GM18868 (cell line): ENCODE measurements around the gene STIM2.
"Not testable (repeated sequence)": the region's sequence is repeated elsewhere in the genome, so short reads cannot be mapped to it uniquely, and the experiment has no call there.

Source experiments
- ATAC-seq: cut with Tn5 transposase; IDR thresholded peaks from one replicate; pipeline ENCODE4 v1.9.1; 2021; ENCODE audit warnings: mild to moderate bottlenecking, moderate library complexity; ENCODE audit not compliant: unreplicated experiment

STIM2 gene

DNA sequence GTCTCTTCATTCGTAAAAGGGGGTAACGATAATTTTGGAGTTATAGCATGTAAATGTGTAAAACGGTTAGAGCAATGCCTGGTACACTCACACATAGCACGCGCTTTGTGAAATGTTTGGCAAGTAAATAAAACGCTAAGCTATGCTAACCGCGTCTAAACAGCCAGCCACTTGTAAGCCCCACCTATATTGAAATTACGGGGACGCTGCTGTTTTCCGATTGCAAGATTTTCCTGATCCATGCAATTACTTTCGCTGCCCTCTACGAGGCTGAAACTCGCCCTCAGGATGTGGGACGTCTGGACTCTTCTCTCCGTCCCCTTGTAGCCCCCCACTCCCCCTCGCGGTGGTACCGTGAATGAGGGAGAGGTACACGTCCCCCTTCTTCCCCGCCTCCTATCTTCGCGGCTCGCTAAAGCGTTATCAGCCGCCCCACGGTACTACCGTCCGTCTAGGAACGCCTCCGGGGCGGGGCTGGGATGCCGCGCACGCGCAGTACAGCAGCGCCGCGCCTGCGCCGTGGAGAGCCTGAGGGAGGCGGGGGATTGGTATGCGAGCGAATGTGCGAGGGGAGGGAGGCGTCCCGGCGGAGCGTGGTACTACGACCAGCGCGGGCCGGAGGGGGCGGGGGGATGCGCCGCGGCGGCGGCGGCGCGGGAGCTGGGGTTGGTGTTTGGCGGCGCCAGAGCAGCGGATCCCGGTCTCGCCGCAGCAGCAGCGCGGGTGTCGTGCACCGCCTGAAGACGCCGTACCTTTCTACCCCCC, at the start of gene STIM2:
Gene STIM2, plus strand, starts transcription at position 685 of the 765 bp plus-strand sequence.
- peak; percentile 54 for ATAC-seq

DNA sequence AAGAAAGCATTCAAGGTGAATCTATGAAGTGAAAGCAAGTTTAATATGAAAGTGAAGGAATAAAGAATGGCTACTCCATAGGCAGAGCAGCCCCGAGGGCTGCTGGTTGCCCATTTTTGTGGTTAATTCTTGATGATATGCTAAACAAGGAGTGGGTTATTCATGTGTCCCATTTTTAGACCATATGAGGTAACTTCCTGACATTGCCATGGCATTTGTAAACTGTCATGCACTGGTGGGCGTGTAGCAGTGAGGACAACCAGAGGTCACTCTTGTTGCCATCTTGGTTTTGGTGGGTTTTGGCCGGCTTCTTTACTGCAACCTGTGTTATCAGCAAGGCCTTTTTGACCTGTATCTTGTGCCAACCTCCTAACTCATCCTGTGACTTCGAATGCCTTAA, 49.1 kb upstream of the STIM2 start:
- not testable (repeated sequence) for ATAC-seq

DNA sequence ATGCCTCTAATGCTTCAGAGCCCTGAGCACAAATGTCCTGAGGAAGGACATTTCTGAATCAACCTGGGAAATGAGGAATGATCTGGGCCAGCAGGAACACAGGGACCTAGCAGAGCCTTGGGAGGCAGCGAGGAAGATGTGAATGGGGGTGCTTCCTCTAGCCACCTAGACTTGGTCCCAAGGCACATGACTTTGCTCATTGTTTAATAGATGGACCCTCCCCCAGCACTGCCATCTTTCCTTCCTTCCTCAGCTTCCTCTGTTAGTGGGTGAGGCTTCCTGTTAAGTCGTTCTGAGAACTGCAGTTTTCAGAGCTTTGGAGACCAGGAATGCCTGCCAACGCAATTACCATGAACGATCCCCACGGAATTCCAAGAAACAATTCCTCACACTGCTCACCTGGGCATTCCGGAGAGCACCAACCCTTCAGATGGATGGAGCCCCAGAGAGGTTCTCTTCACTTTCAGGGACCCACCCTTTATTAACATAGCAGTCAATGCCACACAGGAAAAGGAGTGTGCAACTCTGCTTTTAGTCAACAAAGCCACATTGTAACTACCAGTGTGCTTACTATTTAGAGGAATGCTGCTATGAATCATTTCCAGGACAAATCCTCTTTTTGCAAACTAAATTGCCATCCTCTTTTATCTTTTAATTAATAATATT, 48.5 kb upstream of the STIM2 start:
- ATAC-seq, result no peak

DNA sequence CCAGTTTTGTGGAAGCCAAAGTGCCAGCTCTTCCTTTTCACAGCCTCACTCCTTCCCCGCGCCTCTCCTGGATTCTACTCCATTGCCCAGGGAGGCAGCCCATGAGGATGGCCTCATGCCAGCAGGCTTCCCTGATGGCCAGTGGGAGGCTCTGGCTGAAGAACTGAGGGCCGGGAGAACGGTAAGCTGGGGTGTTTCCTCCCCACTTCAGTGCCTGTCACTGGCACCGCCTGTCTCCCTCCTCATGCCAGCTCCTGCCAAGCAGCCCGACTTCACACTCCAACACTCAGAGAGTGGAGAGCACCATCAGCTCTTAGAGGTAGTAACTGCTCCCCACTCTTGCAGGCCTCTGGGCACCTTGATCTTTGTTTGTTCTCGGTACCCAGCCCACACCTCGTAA, 46.9 kb upstream of the STIM2 start:
- ATAC-seq, result no peak

DNA sequence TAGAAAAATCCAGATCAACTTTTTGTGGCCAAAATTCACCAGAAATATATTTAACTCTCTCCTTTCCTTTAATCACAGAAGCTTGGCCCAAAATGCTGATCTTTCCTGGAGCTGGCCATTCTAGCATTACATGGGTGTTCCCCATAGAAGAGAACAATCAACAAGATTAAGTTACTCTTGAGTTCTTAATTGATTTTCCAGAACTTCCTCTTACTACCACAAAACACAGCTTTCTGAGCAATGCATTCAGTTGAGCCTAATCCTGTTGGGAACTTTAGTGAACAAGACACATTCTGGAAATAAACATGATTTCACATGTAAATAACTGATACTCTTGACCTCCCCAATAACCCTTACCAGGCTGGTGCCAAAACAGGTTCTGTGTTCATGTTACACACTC, 45.4 kb upstream of the STIM2 start:
- ATAC-seq, result no peak

DNA sequence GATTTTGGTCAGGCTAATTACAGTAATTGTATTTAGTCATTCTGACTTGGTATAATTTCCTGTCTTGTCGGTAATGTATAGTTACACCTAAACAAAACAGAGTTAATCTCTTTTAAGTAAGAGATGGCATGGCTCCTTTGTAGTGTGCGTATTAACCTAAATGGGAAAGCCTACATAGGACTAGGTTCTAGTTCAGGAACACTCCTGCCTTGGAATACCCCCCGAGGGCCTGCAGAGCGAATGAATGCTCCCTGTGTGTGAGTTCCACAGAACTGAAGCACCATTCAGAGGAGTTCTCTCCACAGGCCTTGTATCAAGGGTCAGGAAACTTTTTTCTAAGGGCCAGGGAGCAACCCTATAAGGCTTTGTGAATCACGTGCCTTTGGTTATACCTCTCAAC, 44.9 kb upstream of the STIM2 start:
- ATAC-seq, result no peak

DNA sequence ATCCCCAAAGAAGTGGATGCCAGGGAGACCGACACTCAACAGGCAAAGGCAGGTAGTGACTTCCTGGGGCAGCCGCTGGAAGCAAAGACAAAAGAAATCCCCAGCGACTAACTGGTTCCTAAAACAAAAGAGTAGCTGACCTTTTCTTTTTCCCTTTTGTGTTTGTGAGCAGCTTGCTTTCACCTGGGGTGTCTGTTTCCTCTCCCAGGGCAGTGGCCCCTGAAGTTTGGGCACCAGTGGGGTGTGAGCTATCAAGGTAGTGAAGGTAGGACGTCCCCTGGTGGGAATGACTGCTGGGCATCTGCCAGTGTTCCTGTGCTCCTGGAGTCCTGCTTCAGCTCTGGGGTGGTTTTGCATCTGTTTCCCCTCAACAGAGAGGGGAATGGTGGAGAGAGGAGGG, 41.6 kb upstream of the STIM2 start:
- peak; percentile 9 for ATAC-seq

DNA sequence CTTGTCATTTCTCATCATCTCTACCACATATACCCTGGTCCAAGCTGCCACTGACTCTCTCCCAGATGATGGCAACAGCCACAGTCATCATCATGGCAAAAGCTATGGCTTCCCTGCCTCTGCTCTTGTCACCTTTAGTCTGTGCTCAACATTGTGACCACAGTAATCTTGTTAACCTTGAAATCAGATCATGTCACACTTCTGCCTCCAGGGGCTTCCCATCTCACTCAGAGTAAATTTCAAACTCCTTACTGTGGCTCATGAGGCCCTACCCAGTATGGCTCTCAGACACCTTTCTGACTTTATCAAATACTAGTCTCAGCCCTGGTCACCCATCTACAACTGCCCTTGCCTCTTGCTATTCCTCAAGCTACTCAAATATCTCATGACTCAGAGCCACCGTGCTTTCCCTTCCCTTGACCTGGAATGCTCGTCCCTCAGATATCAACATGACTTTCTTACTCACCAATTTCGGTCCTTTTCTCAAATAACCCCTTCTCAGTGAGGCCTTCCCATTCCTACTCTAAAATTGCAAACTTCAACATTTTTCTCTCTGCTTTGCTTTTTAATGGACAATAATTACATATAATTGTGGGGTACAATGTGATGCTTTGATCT, 41.1 kb upstream of the STIM2 start:
- ATAC-seq, result peak; percentile 60

DNA sequence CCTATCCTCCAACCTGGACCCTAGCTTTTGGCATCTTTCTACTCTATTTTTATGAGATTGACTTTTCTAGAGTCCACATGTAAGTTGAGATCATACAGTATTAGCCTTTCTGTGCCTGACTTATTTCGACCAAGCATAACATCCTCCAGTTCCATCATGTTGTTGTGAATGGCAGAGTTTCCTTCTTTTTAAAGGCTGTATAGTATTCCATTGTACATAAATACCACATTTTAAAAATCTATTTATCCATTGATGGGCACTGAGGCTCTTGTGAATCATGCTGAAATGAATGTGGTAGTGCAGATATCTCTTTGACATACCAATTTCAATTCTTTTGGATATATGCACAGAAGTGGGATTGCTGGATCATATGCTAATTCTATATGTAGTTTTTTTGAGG, 40.3 kb upstream of the STIM2 start:
- no peak for ATAC-seq

DNA sequence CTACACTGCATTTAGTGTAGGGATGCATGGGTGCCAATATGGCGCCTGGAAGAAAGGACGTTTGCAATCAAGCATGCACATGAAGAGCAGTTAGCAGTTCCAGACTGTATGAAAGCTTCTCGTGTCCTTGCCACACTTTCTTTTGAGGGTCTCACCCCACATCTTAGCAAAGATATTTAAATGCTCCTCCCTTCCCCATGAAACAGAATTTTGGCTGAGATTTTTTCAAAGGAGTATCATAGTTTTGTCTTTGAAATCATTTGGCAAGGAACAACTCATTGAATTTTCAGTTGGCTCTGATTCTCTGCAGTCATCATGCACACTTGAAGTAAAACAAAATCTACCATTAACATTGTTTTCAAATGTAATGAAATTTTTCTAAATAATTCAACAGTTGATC, 39.6 kb upstream of the STIM2 start:
- no peak for ATAC-seq

DNA sequence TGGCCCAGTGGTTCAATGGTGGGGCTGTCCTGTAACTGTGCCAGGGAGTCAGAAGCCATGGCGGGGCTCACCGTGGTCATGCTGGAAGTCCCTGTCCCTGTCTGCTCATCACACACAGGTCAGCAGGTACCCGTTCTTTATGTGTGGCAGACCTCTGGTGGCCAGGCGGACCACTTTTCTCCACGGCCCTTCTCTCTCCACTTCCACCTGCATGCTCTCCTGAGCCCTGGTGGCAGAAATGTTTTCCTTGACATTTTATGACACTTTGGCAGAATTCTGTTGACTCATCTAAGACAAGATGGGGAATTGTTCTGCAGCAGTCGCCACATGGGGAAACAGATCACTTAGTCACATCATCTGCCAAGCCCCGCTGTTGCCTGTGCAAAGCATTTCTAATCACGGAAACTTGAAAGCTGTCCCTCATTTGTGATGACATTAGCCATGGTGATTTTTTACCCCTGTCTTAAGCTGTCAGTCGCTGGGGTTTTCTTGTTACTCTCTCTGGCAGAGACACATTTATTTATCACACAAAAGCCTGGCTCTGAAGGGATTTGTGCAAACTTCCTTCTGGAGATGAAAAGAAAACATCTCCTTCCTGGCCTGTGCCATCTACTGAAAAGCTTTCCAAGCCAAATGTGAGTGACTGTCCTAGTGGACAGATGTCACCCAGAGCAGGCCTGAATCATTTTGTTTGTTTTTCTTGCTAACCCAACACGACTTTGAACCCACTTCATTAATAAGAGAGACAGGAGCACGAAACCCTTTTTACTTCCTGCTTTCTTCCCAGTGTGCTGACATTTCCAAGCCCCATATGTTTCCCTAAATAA, 38.8 kb upstream of the STIM2 start:
- no peak for ATAC-seq

DNA sequence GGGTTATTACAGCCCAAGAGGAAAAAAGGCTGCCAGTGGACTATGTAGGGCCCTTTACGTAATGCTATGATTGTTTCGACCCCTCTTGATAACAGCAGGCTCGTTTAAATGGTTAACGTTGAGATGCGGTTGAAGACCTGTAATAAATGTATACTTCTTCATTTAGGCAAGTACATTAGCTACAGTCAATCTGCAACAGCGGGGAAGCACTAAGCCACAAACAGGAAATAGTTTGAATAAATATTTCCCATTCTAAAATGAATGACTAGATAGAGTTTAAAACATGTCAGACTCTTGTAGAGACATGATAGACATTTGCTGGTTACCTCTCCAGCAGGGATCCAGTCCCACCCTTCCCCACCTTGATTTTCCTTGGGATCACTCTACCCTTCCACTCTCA, 38.1 kb upstream of the STIM2 start:
- peak; percentile 35 for ATAC-seq

DNA sequence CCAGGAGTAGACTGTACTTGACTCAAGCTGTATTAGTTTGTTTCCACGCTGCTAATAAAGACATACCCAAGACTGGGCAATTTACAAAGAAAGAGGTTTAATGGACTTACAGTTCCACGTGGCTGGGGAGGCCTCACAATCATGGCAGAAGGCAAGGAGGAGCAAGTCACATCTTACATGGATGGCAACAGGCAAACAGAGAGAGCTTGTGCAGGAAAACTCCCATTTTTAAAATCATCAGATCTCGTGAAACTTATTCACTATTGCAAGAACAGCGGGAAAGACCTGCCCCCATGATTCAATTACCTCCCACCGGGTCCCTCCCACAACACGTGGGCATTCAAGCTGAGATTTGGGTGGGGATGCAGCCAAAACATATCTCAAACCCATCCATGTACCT, 37.7 kb upstream of the STIM2 start:
- not testable (repeated sequence) for ATAC-seq

DNA sequence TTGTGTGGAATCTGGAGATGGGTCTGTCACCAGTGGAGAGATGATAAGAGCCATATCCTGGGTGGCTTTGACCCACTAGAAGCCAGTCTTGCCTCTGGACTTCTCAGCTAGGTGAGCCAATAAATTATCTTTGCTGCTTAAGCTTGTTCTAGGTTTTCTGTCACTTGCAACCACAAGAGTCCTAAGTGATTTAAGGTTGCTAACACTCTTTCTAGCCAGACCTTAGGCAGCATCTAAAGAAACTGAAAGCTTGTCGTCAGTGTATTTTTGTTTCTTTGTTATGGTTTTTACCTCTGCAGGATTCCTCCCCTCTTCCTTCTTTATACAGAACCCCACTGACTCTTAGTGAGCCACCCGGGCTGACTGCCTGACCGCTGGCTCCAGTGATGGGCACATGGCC, 37.1 kb upstream of the STIM2 start:
- no peak for ATAC-seq

DNA sequence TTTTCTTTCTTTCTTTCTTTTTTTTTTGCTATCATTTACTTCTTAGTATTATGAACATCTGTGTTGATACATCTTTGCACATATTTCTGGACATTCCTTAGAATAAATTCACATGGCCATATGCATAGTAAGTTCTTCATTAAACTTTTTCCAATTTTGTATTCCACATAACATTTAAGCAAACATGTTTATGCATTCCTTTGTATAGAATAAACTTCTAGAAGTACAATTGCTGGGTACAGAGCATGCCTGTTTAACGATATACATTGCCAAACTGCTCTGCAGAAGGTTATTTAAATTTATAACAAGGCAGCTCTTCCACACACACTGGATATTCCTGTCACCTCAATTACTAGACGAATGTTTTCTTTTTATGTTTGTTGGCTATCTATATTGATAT, 36.0 kb upstream of the STIM2 start:
- ATAC-seq, result no peak

DNA sequence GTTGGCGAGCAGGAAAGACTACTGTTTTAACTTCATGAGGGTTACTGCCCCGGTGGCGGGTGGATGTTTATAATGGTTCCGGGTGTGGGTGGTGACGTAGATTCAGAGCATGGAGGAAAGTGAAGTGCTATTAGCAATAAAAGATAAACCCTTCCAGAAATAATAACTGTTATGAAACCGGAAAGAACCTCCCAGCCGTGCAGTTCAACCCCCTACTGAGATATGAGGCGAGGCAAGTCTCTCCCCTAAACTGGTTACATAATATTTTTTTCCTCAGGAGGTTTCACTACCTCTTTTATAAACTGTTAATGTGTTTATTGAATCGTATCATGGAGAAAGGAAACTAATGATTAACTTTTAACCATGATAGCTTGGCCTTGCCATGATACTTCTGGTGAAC, 33.9 kb upstream of the STIM2 start:
- ATAC-seq, result peak; percentile 88

DNA sequence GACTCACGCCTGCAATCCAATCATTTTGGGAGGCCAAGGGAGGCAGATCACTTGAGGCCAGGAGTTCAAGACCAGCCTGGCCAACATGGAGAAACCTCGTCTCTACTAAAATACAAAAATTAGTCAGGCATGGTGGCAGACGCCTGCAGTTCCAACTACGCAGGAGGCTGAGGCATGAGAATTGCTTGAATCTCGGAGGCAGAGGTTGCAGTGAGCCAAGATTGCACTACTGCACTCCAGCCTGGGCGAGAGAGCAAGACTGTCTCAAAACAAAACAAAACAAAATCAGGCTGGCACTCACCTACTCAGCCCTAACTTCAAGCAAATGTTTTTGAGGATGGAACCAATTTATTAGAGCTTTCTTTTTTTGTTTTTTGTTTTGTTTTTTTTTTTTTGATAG, 33.3 kb upstream of the STIM2 start:
- not testable (repeated sequence) for ATAC-seq

DNA sequence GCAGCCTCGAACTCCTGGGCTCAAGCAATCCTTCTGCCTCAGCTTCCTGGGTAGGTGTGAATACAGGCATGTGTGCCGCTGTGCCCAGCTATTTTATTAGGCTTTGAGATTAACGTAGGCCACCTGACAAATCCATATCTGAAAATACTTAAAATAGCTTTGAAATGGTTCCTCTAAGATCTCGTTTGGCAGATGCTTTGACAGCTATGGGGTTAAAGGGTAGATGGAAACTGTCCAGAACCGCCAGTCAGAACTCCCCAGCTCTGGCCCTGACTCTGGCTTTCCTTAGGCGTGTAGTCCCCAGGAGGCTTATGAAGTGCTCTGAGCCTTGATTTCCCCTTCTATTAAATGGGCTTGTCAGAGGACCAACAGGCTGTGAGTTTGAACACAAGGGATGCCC, 32.8 kb upstream of the STIM2 start:
- ATAC-seq, result no peak

DNA sequence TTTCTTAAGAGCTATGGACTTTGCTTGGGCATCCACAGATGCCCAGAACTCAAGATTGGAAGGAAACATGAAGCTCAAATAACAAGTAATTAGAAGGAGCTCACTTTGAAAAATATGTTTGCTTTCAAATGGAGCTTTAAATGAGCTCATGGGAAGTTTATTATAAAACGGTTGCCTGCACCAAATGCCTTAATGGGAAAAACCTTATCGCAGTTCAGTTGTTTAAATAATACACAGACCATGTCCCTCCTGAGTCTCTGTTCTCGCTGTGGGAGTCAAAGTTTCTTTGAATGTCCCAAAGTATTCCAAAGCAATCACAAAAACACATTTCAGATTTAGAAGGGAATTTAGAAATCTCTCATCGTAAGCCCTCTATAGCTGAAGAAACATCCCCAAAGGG, 31.6 kb upstream of the STIM2 start:
- ATAC-seq, result no peak

DNA sequence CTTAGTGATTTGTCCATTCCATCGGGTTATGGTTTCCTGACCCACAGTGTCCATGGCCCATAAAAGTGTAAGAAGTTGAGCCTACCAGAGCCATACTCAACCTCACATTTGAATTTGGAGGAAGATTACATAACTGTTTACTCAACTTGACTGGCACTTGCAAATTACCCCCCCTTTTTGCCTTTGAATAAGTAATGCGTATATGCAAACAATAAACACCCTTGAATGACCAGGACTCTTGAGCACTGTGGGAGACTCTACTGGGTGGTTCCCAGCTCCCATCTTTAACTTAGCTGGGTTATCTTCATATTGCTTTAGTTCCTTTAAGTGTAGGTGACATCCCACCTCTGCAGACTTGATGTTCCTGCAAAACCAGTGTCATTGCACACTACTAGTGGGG, 30.6 kb upstream of the STIM2 start:
- ATAC-seq, result no peak

DNA sequence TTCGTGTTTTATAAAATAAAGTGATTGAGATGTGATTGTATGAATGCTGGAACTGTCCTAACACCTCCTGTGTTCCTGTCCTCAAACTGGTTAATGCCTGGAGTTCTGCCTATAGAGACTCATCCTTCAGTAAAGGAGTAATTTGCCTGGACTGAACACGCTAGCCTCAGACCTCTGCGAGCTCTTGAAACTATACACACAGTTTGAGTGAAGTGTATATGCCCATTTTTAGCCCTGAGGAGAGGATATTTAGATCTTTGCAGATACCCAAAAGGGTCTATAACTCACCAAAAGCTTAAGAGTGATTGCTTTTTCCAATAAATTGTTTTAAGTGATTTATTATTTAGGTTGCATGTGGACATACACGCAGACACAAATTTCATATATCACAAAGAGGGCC, 29.9 kb upstream of the STIM2 start:
- no peak for ATAC-seq
